GM19193 (cell line): ENCODE results near the gene CDR2.
A peak's percentile ranks its signal among the peaks of the same experiment; 100 is the strongest.

ENCODE experiments used
- POLR2A ChIP-seq: IDR thresholded peaks from 4 replicates; pipeline ENCODE4 v1.6.1; 2011; ENCODE audit not compliant: insufficient read depth, insufficient read length; ENCODE audit errors: extremely low read depth

CDR2 gene

DNA sequence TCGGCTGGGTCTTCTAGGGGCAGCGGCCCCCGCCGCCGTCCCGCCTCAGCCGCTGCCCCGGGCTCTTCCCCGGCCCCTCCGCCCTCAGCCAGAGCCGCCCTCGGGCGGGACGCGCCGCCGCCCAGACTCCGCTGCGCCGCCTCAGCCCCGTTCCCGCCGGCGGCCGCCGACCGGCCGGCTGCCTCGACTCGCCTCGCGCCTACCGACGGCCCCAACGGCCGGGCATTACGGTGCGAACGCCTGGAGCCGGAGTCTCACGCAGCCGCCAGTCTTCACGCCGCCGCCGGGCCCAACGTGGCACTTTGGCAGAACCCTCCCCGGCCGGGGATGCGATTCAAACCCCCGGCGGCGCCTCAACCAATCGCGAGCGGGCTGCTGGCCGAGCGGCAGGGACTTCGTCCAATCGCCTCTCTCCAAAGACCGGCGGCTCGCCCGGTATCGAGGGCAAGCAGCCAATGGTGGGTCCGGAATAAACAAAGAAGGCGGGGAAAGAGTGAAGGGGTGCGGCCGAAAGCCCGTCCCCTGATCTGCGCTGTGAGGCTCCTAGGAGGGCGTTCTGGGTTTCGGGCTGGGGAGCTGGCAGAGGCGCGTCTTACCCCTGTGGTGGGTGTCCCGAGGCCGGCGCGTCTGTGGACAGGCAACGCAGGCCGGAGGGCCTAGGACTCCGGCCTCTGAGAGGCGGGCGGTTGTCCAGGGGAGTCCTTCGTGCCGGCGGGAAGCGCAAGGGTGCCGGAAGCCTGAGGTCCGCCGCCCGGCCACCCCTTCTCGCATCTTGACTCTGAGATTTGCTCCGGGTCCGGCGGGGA, at the start of gene CDR2:
CDR2 (minus strand) TSS at position 309 of the 806 bp plus-strand sequence. CDS start 310 bp downstream, outside the sequence.
- TF ChIP-seq POLR2A, result peak; percentile 89

DNA sequence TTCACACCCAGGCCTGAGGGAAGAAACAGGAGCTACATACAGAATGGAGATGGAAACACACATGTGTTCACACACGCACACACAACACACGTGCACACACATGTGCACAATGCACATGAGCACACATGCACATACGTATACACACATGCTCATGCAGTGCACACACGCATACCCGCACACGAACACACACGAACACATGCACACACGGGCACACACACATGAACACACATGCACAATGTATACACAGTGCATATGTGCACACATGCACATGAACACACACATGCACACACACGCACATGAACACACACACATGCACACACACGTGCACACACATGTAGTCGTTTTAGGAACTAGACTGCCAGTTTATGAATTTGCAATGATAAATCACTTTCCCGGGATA, 49.3 kb upstream of the CDR2 start:
- TF ChIP-seq POLR2A, result no peak

DNA sequence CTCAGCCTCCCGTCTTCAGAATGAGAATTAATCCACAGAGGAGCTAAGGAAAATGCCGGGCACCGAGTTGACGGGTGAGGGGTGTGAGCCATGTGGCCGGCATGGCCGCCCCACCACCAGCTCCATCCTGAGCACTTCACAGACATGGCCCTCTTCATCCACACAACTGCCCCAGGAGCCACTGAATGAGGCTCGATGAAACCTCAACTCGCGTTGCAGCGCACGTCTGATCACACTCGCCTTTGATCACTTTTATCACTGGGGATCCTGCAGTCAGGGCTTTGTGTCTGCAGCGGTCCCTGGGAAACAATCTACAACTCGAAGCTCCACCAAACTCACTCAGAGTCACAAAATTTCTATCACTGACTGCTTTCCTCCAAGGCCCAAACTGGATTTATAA, 46.7 kb upstream of the CDR2 start:
- TF ChIP-seq POLR2A, result no peak

DNA sequence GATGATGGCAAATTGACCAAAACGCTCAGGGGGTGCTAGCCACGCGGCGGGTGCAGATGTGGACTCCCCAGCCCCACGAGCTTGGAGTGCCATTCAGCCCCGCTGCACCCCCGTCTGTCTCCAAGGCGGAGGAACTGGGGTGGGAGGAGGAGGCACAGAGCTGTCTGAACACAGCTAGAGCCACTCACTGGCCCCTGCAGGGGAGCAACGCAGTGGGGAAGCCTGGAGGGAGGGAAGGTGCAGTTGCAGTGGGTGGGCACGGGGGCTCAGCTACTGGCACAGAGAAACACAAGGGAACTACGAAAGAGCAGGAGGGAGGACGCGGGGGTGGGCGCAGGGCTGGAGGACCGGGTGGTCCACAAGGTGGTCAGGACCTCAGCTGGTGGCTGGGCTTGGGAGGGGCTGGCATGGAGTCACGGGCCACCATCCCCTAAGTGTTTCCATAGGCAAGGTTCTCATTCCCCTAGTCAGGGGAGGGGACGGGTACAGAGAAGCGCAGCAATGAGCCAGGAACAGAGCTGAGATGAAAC, 46.3 kb upstream of the CDR2 start:
- TF ChIP-seq POLR2A, result no peak

DNA sequence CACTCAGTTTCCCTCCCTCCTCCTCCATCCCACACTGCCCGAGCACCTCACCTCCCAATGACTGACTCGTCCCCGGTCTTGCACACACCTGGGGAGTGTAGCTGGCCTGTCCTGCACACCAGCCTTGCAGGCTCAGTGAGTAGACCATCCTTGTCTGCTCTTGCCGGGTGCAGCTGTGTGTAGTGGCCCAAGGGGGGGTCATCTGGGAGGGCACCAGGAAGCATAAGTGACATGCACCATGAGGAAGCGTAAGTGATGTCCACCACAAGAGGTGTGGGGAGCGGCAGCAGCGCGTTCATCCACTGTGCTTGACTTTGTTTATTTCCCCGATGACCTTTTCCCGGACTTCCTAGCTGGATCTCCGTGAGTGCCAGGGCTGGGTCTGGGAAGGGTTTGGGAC, 45.5 kb upstream of the CDR2 start:
- no peak for TF ChIP-seq POLR2A

DNA sequence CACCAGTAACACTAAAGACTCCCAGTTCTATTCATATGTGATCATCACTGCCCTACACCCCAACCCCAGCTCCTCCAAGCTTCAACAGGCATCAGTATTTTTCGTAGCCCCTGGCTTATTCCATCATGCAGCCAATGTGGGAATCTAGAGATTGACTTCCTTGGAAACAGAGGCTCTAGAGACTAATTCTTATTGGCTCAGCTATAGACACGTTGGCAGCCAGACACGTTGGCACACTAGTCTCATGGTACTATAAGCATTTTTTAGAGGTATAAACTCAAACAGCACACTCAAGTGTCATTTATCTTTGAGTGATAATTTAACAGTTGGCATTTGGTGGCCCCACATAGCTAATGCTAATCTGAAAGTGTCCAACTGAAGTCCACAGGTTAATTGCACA, 44.4 kb upstream of the CDR2 start:
- TF ChIP-seq POLR2A, result no peak

DNA sequence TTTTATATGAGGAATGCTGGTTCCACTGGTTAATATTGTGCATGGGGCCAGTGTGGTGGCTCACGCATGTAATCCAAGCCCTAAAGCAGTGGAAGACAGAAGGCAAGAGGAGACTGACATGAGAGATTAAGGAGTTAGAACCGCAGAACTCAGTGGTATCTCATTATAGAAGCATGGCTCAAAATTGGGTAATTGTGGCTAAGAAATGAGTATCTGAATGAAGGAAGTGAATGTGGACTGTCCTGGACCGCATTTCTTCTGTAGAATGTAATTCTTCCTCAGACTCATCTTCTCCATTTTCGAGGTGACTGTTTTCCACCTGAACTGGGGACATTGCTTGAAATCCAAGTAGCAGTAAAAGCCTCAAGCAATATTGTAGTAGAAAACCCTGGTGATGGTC, 42.6 kb upstream of the CDR2 start:
- TF ChIP-seq POLR2A, result no peak

DNA sequence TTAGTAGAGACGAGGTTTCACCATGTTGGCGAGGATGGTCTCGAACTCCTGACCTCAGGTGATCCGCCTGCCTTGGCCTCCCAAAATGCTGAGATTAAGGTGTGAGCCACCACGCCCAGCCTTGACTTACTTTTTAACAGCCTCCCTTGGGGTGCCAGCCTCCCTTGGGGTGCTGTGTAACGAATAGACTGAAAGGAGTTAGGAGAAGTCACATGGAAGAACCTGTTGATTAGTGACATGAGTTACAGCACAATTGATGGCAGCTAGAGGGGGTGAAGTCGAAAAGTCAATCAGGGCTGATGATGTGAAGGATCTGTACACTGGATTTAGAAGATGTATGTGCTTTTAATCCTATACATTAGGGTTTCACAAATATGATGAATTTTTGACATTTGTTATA, 39.4 kb upstream of the CDR2 start:
- no peak for TF ChIP-seq POLR2A

DNA sequence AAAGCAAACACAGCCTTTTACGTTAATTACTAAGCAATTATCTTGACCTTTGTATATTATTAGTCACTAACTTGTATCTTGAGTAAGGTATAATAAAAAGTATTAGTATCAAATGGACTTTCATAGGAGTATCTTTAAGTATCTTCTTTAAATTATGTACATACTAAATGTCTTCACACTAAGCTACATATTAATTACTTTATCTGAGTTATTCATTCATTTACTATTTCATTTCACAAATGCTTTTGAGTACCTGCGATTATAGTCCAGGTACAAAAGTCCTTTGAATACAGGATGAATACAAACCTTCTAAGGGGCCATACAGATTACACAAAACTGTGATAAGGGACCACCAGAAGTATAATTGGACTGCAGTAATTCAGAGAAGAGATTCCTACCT, 33.1 kb upstream of the CDR2 start:
- no peak for TF ChIP-seq POLR2A

DNA sequence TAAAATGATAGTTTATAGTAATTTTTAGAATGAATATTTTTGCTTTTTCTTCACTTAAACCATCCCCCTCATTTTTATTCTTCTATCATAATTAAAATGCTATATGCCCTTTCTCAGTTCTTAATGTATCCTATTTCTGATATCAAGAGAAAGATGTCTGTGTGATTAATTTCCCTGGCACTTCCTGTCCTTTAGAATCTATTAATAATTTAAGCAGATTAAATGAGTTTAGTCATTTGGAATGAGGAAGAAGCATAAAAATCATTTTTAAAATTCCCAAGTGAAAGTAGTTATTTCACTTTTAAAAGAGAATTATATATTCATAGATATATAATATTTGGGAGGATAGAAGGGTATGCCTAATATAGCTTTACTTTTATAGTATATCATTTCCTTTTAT, 27.8 kb upstream of the CDR2 start:
- TF ChIP-seq POLR2A, result no peak

DNA sequence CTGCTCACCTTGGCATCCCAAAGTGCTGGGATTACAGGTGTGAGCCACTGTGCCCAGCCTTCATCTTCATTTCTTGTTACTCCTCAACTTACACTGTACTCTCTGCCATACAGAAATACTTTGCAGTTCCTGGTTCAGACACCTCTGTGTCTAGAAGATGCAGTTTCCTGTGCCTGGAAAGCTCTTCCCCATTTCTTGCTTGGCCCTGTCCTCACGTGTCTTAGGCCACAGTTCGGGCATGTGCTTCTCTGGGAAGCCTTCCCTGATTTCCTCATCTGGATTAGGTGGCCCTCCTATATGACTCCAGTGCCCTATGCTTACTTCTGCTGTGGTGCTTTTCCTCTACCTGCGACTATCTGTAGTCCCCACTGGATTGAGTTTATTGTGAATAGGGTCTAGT, 26.5 kb upstream of the CDR2 start:
- TF ChIP-seq POLR2A, result no peak

DNA sequence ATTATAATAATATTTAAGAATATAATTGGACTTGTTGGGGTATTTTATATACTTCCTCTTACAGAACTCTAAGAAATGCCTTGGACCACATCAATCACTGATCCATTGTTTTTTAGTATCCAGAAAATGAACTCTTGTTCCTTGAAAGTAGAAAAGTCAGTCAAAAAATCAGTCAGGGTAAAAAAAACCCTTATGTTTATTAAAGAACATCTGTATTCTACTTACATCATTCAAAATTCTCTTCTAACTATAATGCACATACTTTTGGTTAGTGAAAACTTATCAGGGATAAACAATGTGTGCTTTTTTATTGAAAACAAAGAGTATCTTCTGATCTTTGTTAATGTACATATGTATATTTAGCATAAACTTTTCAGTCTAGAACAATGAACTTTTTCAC, 23.5 kb upstream of the CDR2 start:
- no peak for TF ChIP-seq POLR2A

DNA sequence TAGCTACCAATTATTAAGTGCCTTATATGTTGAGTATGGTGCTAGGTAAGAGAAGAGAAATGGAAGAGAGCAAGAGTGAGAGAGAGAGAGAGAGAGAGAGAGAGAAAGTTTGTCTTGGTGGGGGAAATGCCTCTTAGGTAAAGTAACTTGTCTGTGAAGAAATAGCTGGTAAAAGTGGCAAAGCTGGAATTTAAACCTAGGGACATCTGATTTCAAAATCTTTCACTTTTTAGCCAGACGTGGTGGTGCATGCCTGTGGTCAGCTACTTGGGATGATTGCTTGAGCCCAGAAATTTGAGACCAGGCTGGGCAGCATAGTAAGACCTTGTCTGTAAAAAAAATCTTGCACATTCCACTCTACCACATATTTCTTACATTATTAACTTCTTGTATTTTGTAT, 23.0 kb upstream of the CDR2 start:
- no peak for TF ChIP-seq POLR2A

DNA sequence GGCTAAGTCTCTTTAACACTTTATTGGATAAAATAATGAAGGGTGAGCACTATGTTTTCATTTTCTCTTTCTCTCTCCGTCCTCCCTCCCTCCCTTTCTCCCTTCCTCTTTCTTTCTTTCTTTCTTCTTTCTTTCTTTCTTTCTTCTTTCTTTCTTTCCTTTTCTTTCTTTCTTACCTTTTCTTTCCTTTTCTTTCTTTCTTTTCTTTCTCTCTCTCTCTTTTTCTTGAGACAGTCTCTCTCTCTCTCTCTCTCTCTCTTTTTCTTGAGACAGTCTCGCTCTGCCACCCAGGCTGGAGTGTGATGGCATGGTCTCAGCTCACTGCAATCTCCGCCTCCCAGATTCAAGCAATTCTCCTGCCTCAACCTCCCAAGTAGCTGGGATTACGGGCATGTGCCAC, 21.5 kb upstream of the CDR2 start:
- TF ChIP-seq POLR2A, result no peak

DNA sequence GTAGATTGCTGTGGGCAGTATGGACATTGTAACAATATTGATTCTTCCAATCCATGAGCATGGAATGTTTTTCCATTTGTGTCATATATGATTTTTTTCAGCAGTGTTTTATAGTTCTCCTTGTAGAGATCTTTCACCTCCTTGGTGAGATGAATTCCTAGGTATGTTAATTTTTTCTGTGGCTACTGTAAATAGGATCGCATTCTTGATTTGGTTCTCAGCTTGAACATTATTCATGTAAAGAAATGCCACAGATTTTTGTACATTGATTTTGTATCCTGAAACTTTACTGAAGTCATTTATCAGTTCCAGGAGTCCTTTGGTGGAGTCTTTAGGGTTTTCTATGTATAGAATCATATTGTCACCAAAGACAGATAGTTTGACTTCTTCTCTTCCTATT, 19.7 kb upstream of the CDR2 start:
- TF ChIP-seq POLR2A, result no peak

DNA sequence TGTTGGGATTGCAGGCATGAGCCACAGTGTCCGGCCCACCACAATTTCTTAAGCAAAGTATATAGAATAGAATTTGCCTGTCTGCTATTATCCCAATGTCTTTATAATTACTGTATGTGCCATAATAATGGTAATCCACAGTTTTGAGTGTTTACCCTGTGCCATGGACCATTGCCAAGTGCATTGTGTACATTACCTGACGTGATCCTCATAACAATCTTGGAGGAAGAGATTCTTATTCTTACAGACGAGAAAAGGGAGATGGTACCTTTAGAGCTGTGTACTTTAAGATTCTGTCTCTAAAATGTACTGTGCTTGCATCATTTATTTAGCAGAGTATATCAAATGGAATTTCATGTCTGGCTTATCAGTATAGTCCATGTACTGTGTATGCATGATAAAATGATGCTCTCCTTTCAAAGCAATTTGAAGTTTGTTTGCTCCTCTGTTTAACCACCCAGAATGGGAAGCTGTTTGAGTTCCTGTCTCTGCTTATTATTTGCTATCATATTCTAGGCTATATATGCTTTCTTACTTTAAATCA, 13.8 kb upstream of the CDR2 start:
- no peak for TF ChIP-seq POLR2A
